WI38 (cell line): ENCODE data around the gene LRP1B.

ENCODE experiments used
- H3K4me3 ChIP-seq: 2 replicates; pipeline ENCODE4 v1.5.1; 2011; ENCODE audit warnings: low read depth, mild to moderate bottlenecking, control low read depth, low read length
- CTCF ChIP-seq: IDR thresholded peaks from 2 replicates; pipeline ENCODE4 v1.5.1; 2012; ENCODE audit warnings: low read depth, mild to moderate bottlenecking, control low read depth, low read length

The LRP1B gene

GRCh38 chr2:141151611-141152286 lies 979.1 kb downstream of the LRP1B start:
- no peak for TF ChIP-seq CTCF

GRCh38 chr2:141142025-141142424 lies 988.8 kb downstream of the LRP1B start:
- no peak overlapping the region for H3K4me3 ChIP-seq
- TF ChIP-seq CTCF: no peak

More at GRCh38 chr2:141151611-141152286, 979.1 kb downstream of the LRP1B start:
- no peak overlapping the region for H3K4me3 ChIP-seq

- TF ChIP-seq CTCF: no peak
- H3K4me3 ChIP-seq: no peak overlapping the region
Measured at GRCh38 chr2:141137122-141137693, 993.6 kb downstream of the LRP1B start.

- no peak for TF ChIP-seq CTCF
- H3K4me3 ChIP-seq: no peak overlapping the region
Measured at GRCh38 chr2:141133883-141134282, 996.9 kb downstream of the LRP1B start.

GRCh38 chr2:141125432-141125831 lies 1005.4 kb downstream of the LRP1B start:
- H3K4me3 ChIP-seq: no peak overlapping the region
- TF ChIP-seq CTCF: no peak

- no peak for TF ChIP-seq CTCF
- no peak overlapping the region for H3K4me3 ChIP-seq
Measured at GRCh38 chr2:141118836-141119235, 1012.0 kb downstream of the LRP1B start.

- no peak for TF ChIP-seq CTCF
Measured at GRCh38 chr2:141113301-141113700, 1017.5 kb downstream of the LRP1B start.

More at GRCh38 chr2:141113301-141113700, 1017.5 kb downstream of the LRP1B start:
- H3K4me3 ChIP-seq: no peak overlapping the region
